Kidney tubule cell (primary cell): Measurements from ENCODE around the gene PCDHB16.
A peak's percentile ranks its signal among the peaks of the same experiment; 100 is the strongest.
"Not testable (repeated sequence)": the region's sequence is repeated elsewhere in the genome, so short reads cannot be mapped to it uniquely, and the experiment has no call there.

Experiments used
- DNase-seq: peaks from one replicate; pipeline ENCODE4 v3.0.0-alpha.2; 2018; ENCODE audit warnings: low spot score

PCDHB16 gene

GRCh38 chr5:141184117-141184855, 2.1 kb downstream of the PCDHB16 start:
- not testable (repeated sequence) for DNase-seq

DNA sequence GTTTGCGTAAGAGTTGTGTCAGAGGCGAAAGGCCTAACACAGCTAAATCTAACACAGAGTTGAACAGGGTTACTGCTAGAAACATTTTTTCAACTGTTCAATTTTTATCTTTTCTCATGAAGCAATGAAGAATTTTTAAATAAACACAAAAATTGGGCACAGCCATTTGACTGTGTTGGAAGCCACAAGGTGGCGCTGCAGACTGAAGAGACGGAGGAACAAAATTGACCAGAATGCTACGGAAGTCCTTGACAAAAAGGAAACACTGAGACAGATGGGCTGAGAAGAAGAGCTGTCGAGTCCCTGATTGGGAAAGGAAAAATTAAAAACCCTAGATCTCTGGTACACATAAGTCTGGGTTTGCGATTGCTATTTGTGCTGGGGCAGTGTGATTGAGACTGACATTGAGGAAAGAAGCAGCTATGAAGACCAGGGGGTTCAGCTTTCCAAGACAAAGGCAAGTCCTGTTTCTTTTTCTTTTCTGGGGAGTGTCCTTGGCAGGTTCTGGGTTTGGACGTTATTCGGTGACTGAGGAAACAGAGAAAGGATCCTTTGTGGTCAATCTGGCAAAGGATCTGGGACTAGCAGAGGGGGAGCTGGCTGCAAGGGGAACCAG, 4.8 kb downstream of the PCDHB16 start, which contains the start of gene PCDHB9:
TSS of gene PCDHB9 (plus strand) at position 265 of the 616 bp plus-strand sequence. CDS start at position 423, 158 bp downstream.
- peak; percentile 18 for DNase-seq

- not testable (repeated sequence) for DNase-seq
Measured at GRCh38 chr5:141188682-141189081, 6.5 kb downstream of the PCDHB16 start.

DNA sequence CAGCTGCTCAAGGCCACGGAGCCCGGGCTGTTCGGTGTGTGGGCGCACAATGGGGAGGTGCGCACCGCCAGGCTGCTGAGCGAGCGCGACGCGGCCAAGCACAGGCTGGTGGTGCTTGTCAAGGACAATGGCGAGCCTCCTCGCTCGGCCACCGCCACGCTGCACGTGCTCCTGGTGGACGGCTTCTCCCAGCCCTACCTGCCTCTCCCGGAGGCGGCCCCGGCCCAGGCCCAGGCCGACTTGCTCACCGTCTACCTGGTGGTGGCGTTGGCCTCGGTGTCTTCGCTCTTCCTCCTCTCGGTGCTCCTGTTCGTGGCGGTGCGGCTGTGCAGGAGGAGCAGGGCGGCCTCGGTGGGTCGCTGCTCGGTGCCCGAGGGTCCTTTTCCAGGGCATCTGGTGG, 6.9 kb downstream of the PCDHB16 start:
- DNase-seq, result not testable (repeated sequence)

- DNase-seq, result peak; percentile 31
Measured at GRCh38 chr5:141192110-141192725, 10.0 kb downstream of the PCDHB16 start, which contains the start of gene PCDHB10. Gene PCDHB10, plus strand, starts transcription at chr5:141192353. Its CDS starts 200 bp downstream, at chr5:141192553.

GRCh38 chr5:141194332-141194731, 12.1 kb downstream of the PCDHB16 start:
- not testable (repeated sequence) for DNase-seq

- DNase-seq, result no peak
Measured at GRCh38 chr5:141196363-141196762, 14.2 kb downstream of the PCDHB16 start.

- no peak for DNase-seq
Measured at GRCh38 chr5:141199359-141200235, 17.4 kb downstream of the PCDHB16 start, which contains the start of gene PCDHB11. Gene PCDHB11, plus strand, starts transcription at chr5:141199627. Its CDS starts 148 bp downstream, at chr5:141199775.

DNA sequence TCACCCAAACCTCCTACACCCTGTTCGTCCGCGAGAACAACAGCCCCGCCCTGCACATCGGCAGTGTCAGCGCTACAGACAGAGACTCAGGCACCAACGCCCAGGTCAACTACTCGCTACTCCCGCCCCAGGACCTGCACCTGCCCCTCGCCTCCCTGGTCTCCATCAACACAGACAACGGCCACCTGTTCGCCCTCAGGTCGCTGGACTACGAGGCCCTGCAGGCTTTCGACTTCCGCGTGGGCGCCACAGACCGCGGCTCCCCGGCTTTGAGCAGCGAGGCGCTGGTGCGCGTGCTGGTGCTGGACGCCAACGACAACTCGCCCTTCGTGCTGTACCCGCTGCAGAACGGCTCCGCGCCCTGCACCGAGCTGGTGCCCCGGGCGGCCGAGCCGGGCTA, 18.9 kb downstream of the PCDHB16 start:
- DNase-seq, result not testable (repeated sequence)

- DNase-seq, result not testable (repeated sequence)
Measured at GRCh38 chr5:141201646-141202045, 19.5 kb downstream of the PCDHB16 start.

GRCh38 chr5:141208478-141208877, 26.3 kb downstream of the PCDHB16 start, which contains the start of gene PCDHB12:
Gene PCDHB12, plus strand, starts transcription at chr5:141208719. Its CDS starts 189 bp downstream, at chr5:141208908.
- DNase-seq, result no peak

DNA sequence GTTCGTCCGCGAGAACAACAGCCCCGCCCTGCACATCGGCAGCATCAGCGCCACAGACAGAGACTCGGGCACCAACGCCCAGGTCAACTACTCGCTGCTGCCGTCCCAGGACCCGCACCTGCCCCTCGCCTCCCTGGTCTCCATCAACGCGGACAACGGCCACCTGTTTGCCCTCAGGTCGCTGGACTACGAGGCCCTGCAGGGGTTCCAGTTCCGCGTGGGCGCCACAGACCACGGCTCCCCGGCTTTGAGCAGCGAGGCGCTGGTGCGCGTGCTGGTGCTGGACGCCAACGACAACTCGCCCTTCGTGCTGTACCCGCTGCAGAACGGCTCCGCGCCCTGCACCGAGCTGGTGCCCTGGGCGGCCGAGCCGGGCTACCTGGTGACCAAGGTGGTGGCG, 28.1 kb downstream of the PCDHB16 start:
- not testable (repeated sequence) for DNase-seq

DNA sequence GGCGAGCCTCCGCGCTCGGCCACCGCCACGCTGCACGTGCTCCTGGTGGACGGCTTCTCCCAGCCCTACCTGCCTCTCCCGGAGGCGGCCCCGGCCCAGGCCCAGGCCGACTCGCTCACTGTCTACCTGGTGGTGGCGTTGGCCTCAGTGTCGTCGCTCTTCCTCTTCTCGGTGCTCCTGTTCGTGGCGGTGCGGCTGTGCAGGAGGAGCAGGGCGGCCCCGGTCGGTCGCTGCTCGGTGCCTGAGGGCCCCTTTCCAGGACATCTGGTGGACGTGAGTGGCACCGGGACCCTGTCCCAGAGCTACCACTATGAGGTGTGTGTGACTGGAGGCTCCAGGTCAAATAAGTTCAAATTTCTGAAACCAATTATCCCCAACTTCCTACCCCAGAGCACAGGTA, 28.7 kb downstream of the PCDHB16 start:
- DNase-seq, result not testable (repeated sequence)

DNA sequence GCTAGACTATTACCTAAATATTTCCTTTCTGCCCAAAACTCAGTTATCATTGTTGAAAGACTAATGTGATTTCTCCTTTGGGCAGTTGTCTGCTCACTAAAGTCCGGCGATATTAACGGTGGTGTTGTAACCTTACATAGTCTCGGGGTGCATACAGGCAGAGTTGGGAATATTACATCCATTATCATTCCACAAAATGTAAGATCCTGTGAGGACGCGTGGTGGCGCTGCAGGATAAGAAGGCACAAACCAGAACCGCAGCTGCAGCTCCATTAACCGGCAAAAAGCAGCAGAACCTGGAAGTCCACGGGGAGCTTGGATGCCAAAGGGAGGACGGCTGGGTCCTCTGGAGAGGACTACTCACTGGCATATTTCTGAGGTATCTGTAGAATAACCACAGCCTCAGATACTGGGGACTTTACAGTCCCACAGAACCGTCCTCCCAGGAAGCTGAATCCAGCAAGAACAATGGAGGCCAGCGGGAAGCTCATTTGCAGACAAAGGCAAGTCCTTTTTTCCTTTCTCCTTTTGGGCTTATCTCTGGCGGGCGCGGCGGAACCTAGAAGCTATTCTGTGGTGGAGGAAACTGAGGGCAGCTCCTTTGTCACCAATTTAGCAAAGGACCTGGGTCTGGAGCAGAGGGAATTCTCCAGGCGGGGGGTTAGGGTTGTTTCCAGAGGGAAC, 31.6 kb downstream of the PCDHB16 start, which contains the start of gene PCDHB13:
TSS of gene PCDHB13 (plus strand) at position 264 of the 684 bp plus-strand sequence. CDS start at position 469, 205 bp downstream.
- peak; percentile 31 for DNase-seq

GRCh38 chr5:141214583-141214982, 32.4 kb downstream of the PCDHB16 start:
- DNase-seq, result not testable (repeated sequence)

DNA sequence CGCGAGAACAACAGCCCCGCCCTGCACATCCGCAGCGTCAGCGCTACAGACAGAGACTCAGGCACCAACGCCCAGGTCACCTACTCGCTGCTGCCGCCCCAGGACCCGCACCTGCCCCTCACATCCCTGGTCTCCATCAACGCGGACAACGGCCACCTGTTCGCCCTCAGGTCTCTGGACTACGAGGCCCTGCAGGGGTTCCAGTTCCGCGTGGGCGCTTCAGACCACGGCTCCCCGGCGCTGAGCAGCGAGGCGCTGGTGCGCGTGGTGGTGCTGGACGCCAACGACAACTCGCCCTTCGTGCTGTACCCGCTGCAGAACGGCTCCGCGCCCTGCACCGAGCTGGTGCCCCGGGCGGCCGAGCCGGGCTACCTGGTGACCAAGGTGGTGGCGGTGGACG, 33.3 kb downstream of the PCDHB16 start:
- DNase-seq, result not testable (repeated sequence)

- DNase-seq, result not testable (repeated sequence)
Measured at GRCh38 chr5:141216035-141216434, 33.8 kb downstream of the PCDHB16 start.

GRCh38 chr5:141223112-141223783, 41.1 kb downstream of the PCDHB16 start, which contains the start of gene PCDHB14:
Gene PCDHB14, plus strand, starts transcription at chr5:141223343. Its CDS starts 163 bp downstream, at chr5:141223506.
- DNase-seq, result peak; percentile 34

DNA sequence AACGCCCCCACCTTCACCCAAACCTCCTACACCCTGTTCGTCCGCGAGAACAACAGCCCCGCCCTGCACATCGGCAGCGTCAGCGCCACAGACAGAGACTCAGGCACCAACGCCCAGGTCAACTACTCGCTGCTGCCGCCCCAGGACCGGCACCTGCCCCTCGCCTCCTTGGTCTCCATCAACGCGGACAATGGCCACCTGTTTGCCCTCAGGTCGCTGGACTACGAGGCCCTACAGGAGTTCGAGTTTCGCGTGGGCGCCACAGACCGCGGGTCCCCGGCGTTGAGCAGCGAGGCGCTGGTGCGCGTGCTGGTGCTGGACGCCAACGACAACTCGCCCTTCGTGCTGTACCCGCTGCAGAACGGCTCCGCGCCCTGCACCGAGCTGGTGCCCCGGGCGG, 42.7 kb downstream of the PCDHB16 start:
- not testable (repeated sequence) for DNase-seq

DNA sequence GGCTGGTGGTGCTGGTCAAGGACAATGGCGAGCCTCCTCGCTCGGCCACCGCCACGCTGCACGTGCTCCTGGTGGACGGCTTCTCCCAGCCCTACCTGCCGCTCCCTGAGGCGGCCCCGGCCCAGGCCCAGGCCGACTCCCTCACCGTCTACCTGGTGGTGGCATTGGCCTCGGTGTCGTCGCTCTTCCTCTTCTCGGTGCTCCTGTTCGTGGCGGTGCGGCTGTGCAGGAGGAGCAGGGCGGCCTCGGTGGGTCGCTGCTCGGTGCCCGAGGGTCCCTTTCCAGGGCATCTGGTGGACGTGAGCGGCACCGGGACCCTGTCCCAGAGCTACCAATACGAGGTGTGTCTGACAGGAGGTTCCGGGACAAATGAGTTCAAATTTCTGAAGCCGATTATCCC, 43.2 kb downstream of the PCDHB16 start:
- not testable (repeated sequence) for DNase-seq
